ENCODE measurements around the gene NEK1.
A peak's percentile ranks its signal among the peaks of the same experiment; 100 is the strongest.
"Not testable (repeated sequence)": the region's sequence is repeated elsewhere in the genome, so short reads cannot be mapped to it uniquely, and the experiment has no call there.

The NEK1 gene

DNA sequence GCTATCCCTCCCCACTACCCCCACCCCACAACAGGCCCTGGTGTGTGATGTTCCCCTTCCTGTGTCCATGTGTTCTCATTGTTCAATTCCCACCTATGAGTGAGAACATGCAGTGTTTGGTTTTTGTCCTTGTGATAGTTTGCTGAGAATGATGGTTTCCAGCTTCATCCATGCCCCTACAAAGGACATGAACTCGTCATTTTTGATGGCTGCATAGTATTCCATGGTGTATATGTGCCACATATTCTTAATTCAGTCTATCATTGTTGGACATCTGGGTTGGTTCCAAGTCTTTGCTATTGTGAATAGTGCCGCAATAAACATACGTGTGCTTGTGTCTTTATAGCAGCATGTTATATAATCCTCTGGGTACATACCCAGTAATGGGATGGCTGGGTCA is 118.1 kb downstream of the NEK1 start:
- DNase-seq (ENCODE audit: low spot score), result not testable (repeated sequence)

DNA sequence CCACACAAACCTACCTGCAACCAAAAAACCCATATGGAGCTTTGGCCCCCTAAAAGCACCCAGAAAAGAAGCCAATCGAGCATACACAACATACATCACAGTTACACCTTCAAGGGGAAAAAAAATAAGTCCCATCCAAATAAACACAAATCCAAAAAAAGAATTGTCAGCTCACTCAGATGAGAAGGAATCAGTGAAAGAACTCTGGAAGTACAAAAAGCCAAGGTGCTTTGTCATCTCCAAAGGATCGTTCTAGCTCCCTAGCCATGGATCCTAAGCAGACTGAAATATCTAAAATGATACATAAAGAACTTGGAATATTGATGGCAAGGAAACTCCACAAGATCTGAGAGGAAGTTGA is 119.2 kb downstream of the NEK1 start:
- DNase-seq (ENCODE audit: low spot score), result no peak

DNA sequence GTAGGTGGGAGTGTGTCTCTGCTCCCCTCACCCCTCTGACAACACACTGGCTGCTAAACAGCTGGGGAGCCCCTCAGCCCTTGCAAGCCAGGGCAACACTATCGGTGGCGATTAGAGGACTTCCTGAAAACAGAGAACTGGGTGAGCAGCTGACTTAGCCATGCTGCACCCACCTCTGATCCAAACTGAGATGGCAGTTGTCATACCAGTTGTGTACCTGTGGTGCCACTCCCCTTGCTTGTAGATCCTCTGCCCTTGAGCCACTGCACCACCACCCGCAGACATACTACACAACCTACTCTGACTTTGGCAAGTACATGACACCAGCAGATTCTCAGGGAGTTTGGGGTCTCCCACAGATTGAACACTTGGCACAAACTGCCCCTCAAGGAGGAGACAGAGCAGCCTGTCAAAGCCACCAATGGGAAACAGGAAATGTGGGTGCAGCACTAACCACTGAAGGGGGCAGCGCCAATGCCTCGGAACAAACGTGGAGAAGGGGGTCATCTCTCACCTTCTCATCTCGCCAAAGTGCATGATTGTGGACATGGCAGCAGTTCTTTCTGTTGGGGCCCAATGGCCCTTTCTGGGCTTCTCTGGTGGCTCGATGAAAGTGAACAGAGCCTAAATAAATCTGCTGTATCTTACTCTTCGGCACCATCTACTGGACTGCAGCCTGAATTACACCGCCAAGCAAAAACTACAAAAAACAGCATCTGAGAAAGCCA is 119.8 kb downstream of the NEK1 start:
- DNase-seq (ENCODE audit: low spot score), result peak; percentile 40

DNA sequence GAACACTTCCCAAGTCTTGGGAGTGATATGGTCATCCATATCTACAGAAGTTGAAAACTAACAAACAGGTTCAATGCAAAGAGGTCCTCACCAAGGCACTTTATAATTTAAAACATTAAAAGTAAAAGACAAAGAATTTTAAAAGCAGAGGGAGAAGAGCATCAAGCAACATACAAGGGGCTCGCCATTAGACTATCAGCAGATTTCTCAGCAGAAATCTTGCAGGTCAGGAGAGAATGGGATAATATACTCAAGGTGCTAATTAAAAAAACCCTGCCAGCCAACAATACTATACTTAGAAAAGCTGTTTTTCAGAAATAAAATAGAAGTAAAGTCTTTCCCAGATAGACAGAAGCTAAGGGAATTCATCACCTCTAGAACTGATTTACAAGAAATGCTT is 121.2 kb downstream of the NEK1 start:
- no peak for DNase-seq (ENCODE audit: low spot score)

DNA sequence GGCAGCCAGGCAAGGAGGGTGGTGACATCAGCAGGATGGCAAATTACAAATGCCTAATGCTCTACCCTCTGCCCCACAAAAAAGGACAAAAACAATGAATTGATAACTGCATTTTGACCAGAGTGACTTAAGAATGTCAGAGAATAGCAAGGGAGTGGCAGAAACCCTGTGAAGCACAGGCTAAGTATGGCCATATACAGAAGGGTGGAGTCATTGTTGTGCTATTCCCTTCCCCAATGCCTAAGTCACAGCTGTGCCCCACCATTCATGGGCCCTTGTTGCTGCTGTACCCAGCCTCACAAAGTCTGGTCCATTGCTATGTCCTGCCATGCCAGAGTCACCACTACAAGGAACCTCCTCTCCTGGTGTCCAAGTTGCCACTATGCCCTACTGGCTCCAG is 123.1 kb downstream of the NEK1 start:
- no peak for DNase-seq (ENCODE audit: low spot score)

DNA sequence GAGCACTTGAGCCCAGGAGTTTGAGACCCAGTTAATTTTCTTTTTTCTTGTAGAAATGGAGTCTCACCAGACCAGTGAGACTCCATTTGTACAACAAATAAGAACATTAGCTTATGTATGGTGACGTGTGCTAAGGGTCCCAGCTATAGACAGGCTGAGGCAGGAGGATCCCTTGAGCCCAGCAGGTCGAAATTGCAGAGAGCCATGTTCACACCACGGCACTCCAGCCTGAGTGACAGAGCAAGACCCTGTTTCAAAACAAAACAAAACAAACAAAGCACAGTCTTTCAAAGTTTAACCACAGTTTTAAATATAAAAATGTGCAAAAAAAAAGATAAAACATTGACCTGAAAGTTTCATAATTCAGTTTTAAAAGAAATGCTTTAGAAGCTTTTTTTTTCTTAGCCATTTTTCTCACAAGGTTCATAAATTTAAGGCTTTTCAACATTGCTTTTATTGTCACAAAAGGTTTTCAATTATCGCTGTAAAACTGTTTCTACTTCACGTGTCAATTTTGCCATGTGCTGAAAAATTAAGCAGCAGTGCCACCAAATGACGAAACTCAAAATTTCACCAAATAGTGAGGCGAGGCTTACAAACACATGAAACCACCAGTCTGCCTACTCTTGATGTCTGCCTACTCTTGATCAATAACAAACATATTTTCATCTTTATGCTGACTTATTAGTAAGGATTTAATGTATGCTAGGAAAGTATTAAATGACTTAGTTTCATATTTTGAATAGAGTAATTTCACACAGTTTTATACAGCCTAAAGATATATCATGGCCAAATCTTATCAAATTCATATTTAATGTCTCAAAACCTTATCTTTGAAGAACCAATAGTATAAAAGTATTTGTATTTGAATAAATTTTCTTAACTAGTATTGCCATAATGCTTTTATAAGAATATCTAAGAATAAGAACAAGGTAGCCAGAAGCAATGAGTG is 126.3 kb downstream of the NEK1 start:
- DNase-seq (ENCODE audit: low spot score), result peak; percentile 37

DNA sequence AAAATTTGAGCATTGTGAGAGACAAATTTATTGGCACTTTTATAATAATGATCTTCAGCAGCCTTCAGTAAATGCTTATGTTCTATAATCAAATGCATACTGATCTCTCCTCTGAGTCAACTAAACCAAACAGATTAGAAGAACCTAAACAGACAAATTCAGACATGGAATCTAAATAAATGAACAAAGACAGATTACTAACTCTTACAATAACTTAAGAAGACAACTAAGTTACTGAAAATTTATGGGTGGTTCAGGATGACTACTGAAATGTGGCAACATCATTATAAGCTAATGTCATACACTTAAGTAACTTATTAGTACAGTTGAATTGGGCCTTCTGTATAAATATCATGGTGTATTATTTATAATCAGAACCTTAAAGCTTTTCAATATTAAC is 127.3 kb downstream of the NEK1 start:
- no peak for DNase-seq (ENCODE audit: low spot score)

DNA sequence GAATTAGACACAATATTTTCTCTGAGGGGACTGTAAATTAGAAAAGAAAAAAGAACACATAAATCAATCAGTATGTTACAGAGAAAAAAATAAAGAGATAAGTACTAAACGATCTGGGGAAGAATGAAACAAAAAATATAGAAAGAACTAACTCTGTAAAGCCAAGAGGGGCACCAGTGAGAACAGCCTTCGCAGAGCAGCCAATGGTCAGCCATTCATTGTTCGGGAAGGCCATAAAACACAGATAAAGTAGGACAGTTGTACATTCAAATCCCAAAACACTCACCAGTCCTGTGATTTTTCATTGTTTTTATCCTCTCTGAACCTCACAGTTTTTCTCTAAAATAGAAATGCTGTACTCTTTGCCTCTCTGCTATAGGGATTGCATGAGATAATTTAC is 127.9 kb downstream of the NEK1 start:
- DNase-seq (ENCODE audit: low spot score), result no peak

DNA sequence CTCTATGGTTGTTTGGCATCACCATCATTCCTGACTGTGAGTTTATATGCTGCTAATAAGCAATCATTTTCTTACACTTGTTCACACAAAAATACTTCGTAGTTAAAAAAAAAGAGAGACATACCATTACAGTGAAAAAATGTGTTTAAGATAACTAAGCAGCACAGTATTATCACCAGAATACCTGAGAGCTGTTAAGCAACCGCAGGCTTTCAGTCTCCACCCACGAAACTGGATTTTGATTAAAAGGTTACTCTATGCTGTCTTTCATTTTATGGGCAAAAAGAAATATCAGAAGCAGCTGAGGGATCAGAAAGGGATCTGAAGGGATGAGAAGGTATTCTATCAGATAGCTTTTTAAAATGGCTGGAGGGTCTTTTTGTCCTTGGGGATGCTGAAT is 148.3 kb downstream of the NEK1 start:
- no peak for DNase-seq (ENCODE audit: low spot score)

DNA sequence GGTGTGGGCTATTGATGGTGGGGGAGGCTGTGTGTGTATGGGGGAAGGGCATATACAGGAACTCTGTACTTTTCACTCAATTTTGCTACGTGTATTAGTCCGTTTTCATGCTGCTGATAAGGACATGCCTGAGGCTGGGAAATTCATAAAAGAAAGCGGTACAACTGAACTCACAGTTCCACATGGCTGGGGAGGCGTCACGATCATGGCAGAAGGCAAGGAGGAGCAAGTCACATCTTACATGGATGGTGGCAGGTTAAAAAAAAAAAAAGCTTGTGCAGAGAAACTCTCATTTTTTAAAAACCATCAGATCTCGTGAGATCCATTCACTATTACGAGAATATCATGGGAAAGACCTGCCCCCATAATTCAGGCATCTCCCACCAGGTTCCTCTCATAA is 152.3 kb downstream of the NEK1 start:
- DNase-seq (ENCODE audit: low spot score), result no peak

DNA sequence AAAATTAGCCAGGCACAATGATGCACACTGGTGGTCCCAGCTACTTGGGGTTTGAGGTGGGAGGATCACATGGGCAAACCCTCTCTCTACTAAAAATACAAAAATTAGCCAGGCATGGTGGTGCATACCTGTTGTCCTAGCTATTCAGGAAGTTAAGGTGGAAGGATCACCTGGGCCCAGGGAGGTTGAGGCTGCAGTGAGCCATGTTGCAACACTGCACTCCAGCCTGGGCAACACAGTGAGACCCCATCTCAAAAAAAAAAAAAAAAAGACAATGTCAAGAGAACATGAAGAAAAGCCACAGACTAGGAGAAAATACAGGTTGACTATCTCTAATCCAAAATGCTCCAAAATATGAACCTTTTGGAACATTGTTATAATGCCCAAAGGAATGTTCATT is 153.8 kb downstream of the NEK1 start:
- no peak for DNase-seq (ENCODE audit: low spot score)

DNA sequence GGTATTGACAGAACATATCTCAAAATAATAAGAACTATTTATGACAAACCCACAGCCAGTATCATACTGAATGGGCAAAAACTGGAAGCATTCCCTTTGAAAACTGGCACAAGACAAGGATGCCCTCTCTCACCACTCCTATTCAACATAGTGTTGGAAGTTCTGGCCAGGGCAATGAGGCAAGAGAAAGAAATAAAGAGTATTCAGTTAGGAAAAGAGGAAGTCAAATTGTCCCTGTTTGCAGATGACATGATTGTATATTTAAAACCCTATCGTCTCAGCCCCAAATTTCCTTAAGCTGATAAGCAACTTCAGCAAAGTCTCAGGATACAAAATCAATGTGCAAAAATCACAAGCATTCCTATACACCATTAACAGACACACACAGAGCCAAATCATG is 159.7 kb downstream of the NEK1 start:
- DNase-seq (ENCODE audit: low spot score), result not testable (repeated sequence)

DNA sequence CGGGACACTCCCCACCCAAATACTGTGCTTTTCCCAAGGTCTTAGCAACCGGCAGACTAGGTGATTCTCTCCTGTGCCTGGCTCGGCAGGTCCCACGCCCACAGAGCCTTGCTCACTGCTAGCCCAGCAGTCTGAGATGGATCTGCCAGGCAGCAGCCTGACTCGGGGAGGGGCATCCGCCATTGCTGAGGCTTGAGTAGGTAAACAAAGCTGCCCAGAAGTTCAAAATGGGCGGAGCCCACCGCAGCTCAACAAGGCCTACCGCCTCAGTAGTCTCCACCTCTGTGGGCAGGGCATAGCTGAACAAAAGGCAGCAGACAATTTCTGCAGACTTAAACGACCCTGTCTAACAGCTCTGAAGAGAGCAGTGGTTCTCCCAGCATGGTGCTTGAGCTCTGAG is 163.4 kb downstream of the NEK1 start:
- DNase-seq (ENCODE audit: low spot score), result not testable (repeated sequence)

DNA sequence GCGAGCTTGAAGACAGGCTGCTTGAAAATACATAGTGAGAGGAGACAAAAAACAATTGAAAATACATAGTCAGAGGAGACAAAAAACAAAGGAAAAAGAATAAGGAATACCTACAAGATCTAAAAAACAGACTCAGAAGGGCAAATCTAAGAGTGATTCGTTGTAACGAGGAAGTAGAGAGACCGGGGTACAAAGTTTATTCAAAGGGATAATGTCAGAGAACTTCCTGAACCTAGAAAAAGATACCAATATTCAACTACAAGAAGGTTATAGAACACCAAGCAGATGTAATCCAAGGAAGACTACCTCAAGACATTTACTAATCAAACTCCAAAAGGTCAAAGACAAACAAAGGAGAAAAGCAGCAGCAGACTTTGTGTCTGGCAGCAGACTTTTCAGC is 165.6 kb downstream of the NEK1 start:
- DNase-seq (ENCODE audit: low spot score), result no peak

DNA sequence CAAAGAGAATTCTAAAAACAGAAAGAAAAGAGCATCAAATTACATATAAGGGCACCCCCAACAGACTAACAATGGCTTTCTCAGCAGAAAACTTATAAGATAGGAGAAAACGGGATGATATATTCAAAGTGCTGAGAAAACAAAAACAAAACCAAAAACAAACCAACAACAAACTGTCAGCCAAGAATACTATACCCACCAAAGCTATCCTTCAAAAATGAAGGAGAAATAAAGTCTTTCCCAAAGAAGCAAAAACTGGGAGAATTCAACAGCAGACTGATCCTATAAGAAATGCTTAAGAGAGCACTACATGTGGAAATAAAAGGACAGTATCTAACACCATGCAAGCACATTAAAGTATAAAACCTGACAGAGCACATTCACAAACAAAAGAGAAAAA is 168.6 kb downstream of the NEK1 start:
- no peak for DNase-seq (ENCODE audit: low spot score)

DNA sequence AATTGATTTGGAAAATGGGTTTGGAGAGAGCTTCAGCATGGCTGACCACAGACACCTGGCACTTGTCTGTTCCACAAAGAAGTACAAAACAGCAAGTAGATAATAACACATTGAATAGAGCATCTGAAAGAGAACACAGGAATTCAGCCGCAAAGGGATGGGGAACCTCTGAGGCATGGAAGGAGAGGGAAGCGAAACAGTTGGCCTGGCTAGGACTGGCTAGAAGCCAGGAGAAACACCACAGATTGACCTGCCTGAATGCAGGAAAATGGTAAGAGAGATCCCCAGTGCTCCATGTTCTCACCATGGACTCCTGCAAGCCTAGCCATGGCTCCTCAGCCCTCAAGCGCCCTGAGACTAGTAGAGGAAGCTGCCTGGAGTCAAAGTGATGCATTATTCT is 171.9 kb downstream of the NEK1 start:
- no peak for DNase-seq (ENCODE audit: low spot score)

DNA sequence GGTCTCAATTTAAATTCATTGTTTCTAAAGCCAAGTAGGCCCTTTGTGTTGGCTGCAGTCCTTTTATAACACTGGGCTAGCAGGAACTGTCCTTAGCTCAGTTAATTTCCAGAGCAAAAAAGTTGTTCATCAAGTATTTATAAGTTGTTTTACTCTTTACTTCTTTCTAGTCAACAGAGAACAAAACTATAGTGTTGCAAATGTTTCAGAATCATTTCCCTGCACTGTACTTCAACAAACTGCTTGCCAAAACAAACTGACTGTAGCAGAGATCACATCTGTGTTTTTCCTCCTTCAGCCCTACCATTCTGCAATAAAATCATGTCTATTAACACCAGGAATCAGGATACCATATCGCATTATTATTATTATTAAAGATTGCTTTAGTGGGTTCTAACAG is 173.1 kb downstream of the NEK1 start:
- no peak for DNase-seq (ENCODE audit: low spot score)

DNA sequence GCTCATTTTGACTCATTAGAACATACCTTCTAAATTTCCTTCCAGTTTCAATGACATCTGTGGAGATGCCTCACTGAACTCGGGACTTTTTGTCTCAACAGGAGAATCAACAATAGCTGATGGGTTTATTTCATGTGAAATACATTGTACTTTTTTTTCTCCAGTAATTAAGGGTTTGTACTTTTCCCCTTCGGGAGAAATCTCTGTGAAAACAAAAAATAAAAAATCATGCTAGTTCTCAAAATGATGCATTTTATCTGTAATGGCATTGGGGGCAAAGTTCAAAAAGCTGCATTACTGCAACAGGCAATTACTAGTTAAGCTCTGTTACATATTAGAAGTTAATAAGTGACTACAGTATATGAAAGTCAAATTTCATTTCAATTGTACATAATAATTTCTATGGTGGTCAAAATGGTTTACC is 174.3 kb downstream of the NEK1 start:
- DNase-seq (ENCODE audit: low spot score), result no peak

DNA sequence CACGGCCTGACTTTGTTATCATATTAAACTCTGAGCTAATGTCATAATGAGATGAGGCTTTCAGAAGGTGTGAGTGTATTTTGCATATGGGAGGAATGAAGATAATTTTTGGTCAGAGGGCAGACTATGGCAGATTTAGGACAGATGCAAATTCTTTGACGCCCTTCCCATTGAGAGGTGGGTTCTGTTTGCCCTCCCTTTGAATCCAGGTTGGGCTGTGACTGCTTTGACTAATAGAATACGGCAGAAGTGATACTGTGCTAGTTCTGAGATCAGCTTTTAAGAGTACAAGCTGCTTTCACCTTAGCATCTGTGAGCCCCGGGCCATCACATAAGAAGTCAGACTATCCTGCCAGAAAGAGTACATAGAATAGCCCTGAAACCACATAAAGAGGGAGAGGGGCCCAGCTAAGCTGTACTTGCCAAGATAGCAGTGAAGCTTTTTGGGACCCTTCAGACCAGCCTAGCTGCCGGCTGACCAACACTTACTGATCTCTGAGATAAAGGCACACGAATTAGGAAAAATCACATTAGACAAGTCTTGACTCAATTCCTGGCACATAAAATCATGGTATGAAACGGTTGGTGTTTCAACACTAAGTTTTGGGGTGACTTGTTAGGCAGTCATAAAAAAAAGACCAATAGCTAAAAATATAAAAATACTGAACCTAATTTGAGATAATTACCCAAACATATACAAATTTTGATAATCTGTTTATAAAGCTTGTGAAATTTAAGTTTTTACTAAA is 174.9 kb downstream of the NEK1 start:
- DNase-seq (ENCODE audit: low spot score), result no peak

DNA sequence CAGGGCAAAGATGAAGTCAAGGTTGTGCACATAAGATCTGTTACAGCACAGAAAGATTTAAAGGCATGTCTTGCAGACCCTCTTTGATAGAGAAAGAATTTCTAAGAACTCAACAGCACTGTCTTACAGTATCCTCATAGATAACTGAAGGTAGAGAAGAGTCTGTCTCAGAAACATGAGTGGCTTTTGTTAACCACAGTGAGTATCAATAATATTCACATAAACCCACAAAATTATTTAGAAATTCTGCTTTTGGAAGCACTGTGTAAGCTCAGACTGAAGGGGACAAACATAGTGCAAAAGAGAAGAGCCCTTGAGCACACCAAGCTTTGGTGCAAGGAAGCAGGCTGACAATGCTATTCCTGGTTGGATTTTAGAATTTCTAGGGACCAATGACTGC is 175.6 kb downstream of the NEK1 start:
- no peak for DNase-seq (ENCODE audit: low spot score)

DNA sequence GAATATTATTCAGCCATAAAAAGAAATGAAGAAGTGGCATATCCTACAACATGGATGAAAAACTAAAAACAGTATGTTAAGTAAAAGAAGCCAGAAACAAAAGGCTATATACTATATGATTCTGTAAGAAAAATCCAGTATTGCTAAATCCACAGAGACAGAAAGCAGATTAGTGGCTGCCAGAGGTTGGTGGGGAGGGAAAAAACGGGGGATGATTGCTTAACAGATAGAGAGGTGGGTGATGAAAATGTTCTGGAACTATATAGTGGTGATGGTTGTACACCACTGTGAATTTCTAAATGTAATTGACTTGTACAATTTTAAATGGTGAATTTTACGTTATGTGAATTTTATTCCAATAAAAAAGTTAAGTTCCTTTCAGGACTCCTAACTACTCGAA is 184.0 kb downstream of the NEK1 start:
- DNase-seq (ENCODE audit: low spot score), result no peak

DNA sequence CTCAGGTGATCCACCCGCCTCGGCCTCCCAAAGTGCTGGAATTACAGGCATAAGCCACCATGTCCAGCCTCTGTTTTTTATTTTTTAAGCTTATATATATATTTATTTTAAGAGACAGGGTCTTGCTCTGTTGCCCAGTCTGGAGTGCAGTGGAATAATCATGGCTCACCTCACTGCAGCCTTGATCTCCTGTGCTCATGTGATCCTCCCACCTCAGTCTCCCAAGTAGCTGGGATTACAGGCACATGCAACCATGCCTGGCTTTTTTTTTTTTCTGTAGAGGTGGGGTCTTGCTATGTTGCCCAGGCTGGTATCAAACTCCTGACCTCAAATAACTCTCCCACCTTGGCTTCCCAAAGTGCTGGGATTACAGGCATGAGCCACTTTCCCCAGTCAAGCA is 184.7 kb downstream of the NEK1 start:
- not testable (repeated sequence) for DNase-seq (ENCODE audit: low spot score)

DNA sequence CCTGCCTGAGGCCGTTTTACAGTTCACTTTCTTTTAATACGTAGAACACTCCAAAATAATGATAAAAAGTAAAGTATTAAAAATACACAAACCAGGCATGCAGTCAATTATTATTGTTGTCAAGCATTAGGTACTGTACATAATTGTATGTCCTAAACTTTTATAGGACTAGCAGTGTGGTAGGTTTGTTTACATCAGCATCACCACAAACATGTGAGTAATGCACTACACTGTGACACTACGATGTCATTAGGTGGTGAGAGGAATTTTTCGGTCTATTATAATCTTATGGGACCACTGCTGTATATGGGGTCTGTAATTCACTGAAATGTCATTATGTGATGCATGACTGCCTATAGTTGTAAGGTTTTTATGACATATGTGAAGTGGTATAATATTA is 192.1 kb downstream of the NEK1 start:
- DNase-seq (ENCODE audit: low spot score), result no peak
